Mesenchymal stem cell (in vitro differentiated cells and primary cell): ENCODE measurements around the gene GRP.
"Not testable (repeated sequence)": the region's sequence is repeated elsewhere in the genome, so short reads cannot be mapped to it uniquely, and the experiment has no call there.

Experiments
- DNase-seq: peaks from one replicate; pipeline ENCODE4 v3.0.0-alpha.2; 2013
- H2AFZ ChIP-seq: one replicate; pipeline ENCODE4 v1.6.1; 2013; ENCODE audit warnings: low read depth, mild to moderate bottlenecking, control low read depth, inconsistent platforms, low read length, moderate library complexity
- H2AK5ac ChIP-seq: 2 replicates; pipeline ENCODE4 v1.6.1; 2013; ENCODE audit warnings: low read length, moderate library complexity, mild to moderate bottlenecking, inconsistent platforms; ENCODE audit not compliant: severe bottlenecking
- H2BK120ac ChIP-seq: one replicate; pipeline ENCODE4 v1.6.1; 2013; ENCODE audit warnings: low read depth, mild to moderate bottlenecking, inconsistent platforms, low read length, moderate library complexity
- H2BK12ac ChIP-seq, 2 experiments: one replicate each; pipeline ENCODE4 v1.6.1; 2013; ENCODE audit warnings: inconsistent platforms in 2 of 2, low read length in 2 of 2, mild to moderate bottlenecking in 2 of 2, moderate library complexity in 2 of 2, control low read depth in 1 of 2
- H2BK15ac ChIP-seq: one replicate; pipeline ENCODE4 v1.6.1; 2013; ENCODE audit warnings: mild to moderate bottlenecking, low read depth, inconsistent platforms; ENCODE audit not compliant: poor library complexity, severe bottlenecking
- H2BK5ac ChIP-seq: 2 replicates; pipeline ENCODE4 v1.6.1; 2013; ENCODE audit warnings: low read depth, mild to moderate bottlenecking, low read length, control low read depth, inconsistent platforms; ENCODE audit not compliant: poor library complexity, severe bottlenecking
- H3K14ac ChIP-seq, 2 experiments: one replicate each; pipeline ENCODE4 v1.6.1; 2013; ENCODE audit warnings: inconsistent platforms in 2 of 2, low read length in 2 of 2, control low read depth in 1 of 2, mild to moderate bottlenecking in 1 of 2, moderate library complexity in 1 of 2
- H3K18ac ChIP-seq, 2 experiments: one replicate each; pipeline ENCODE4 v1.6.1; 2013; ENCODE audit warnings: inconsistent platforms in 2 of 2, low read length in 2 of 2, control low read depth in 1 of 2, low read depth in 1 of 2, mild to moderate bottlenecking in 1 of 2
- H3K23ac ChIP-seq, 2 experiments: one replicate each; pipeline ENCODE4 v1.6.1; 2013; ENCODE audit warnings: inconsistent platforms in 2 of 2, low read length in 2 of 2, mild to moderate bottlenecking in 2 of 2, moderate library complexity in 2 of 2, control low read depth in 1 of 2
- H3K27ac ChIP-seq: 2 replicates; pipeline ENCODE4 v1.5.1; 2013; ENCODE audit warnings: mild to moderate bottlenecking, moderate library complexity, low read length, control low read depth, inconsistent platforms; ENCODE audit not compliant: poor library complexity, severe bottlenecking
- H3K27me3 ChIP-seq, 2 experiments: 2 replicates each; pipeline versions ENCODE4 v1.6.1 to v1.7.0; 2013; ENCODE audit warnings: low read length in 2 of 2, mild to moderate bottlenecking in 2 of 2, moderate library complexity in 2 of 2, control low read depth in 1 of 2, inconsistent platforms in 1 of 2; ENCODE audit not compliant: control insufficient read depth in 1 of 2, insufficient read depth in 1 of 2
- H3K36me3 ChIP-seq, 2 experiments: 2 replicates each; pipeline versions ENCODE4 v1.6.1 to v1.7.0; 2013; ENCODE audit warnings: low read length in 2 of 2, control low read depth in 1 of 2, inconsistent platforms in 1 of 2, low read depth in 1 of 2, mild to moderate bottlenecking in 1 of 2; ENCODE audit not compliant: insufficient read depth in 2 of 2, control insufficient read depth in 1 of 2
- H3K4ac ChIP-seq, 2 experiments: one replicate each; pipeline ENCODE4 v1.6.1; 2013; ENCODE audit warnings: inconsistent platforms in 2 of 2, low read length in 2 of 2, mild to moderate bottlenecking in 2 of 2, moderate library complexity in 2 of 2, control low read depth in 1 of 2, low read depth in 1 of 2
- H3K4me1 ChIP-seq: 2 replicates; pipeline ENCODE4 v1.6.1; 2013; ENCODE audit warnings: low read depth, low read length, control low read depth; ENCODE audit not compliant: control insufficient read depth, insufficient read depth
- H3K4me2 ChIP-seq: 2 replicates; pipeline ENCODE4 v1.6.1; 2013; ENCODE audit warnings: low read length, mild to moderate bottlenecking, inconsistent platforms; ENCODE audit not compliant: poor library complexity, severe bottlenecking
- H3K4me3 ChIP-seq, 2 experiments: 2 replicates each; pipeline versions ENCODE4 v1.5.1 to v1.7.0; 2013; ENCODE audit warnings: low read length in 2 of 2, mild to moderate bottlenecking in 2 of 2, control low read depth in 1 of 2, low read depth in 1 of 2; ENCODE audit not compliant: insufficient read depth in 1 of 2
- H3K79me1 ChIP-seq: replicated peaks from 2 replicates; pipeline ENCODE4 v1.6.1; 2013; ENCODE audit warnings: mild to moderate bottlenecking, control low read depth, low read length, inconsistent platforms; ENCODE audit not compliant: poor library complexity, severe bottlenecking
- H3K9ac ChIP-seq: 2 replicates; pipeline ENCODE4 v1.7.0; 2013; ENCODE audit warnings: mild to moderate bottlenecking, low read length, moderate library complexity
- H3K9me3 ChIP-seq: 2 replicates; pipeline ENCODE4 v1.7.0; 2013; ENCODE audit warnings: mild to moderate bottlenecking, low read length; ENCODE audit not compliant: control insufficient read depth
- H4K8ac ChIP-seq: one replicate; pipeline ENCODE4 v1.6.1; 2013; ENCODE audit warnings: inconsistent platforms, mild to moderate bottlenecking, low read length, moderate library complexity
- H4K91ac ChIP-seq: one replicate; pipeline ENCODE4 v1.6.1; 2013; ENCODE audit warnings: mild to moderate bottlenecking, low read length, inconsistent platforms
- WGBS: methylation state at CpG from one replicate; pipeline ENCODE4 v1.1.7; 2013; ENCODE audit warnings: mixed read lengths; 5-methylcytosine and 5-hydroxymethylcytosine counted together

GRP gene

DNA sequence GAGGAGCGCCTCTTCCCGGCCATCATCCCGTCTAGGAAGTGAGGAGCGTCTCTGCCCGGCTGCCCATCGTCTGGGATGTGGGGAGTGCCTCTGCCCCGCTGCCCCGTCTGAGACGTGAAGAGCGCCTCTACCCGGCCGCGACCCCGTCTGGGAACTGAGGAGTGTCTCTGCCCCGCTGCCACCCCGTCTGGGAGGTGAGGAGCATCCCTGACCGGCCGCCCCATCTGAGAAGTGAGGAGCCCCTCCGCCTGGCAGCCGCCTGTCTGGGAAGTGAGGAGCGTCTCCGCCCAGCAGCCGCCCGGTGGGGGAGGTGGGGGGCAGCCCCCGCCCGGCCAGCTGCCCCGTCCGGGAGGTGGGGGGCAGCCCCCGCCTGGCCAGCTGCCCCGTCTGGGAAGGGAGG is 35.5 kb downstream of the GRP start:
- not testable (repeated sequence) for H3K9ac ChIP-seq, H3K9me3 ChIP-seq, H2BK12ac ChIP-seq, H2BK15ac ChIP-seq, DNase-seq, H3K27ac ChIP-seq, H4K91ac ChIP-seq, H3K79me1 ChIP-seq, H2BK5ac ChIP-seq, H2AFZ ChIP-seq, H3K4me3 ChIP-seq, H3K4me1 ChIP-seq, H3K18ac ChIP-seq, H3K14ac ChIP-seq, H3K36me3 ChIP-seq, H2BK120ac ChIP-seq, H3K4me2 ChIP-seq, H3K4ac ChIP-seq, H2AK5ac ChIP-seq, H3K23ac ChIP-seq, H4K8ac ChIP-seq
- WGBS, result 92% methylated on average over 27 of the region's 30 CpGs
- peaks cover 3 to 35% of the 10 kb centered on the region in 2 experiments for H3K27me3 ChIP-seq

GRCh38 chr18:59261842-59262241 is 41.9 kb downstream of the GRP start:
- not testable (repeated sequence) for DNase-seq, H2AFZ ChIP-seq, H3K9ac ChIP-seq, H3K14ac ChIP-seq, H2AK5ac ChIP-seq, H3K4me3 ChIP-seq, H3K4me1 ChIP-seq, H3K36me3 ChIP-seq, H3K27ac ChIP-seq, H2BK12ac ChIP-seq, H4K8ac ChIP-seq, H3K4me2 ChIP-seq, H2BK120ac ChIP-seq, H3K23ac ChIP-seq, H4K91ac ChIP-seq, H3K9me3 ChIP-seq, H3K79me1 ChIP-seq, H2BK15ac ChIP-seq, H3K4ac ChIP-seq, H2BK5ac ChIP-seq, H3K18ac ChIP-seq
- WGBS, result no CpG with 5 or more reads among the region's 3 CpGs
- H3K27me3 ChIP-seq, result peaks cover 43 to 44% of the 10 kb centered on the region in 2 experiments

DNA sequence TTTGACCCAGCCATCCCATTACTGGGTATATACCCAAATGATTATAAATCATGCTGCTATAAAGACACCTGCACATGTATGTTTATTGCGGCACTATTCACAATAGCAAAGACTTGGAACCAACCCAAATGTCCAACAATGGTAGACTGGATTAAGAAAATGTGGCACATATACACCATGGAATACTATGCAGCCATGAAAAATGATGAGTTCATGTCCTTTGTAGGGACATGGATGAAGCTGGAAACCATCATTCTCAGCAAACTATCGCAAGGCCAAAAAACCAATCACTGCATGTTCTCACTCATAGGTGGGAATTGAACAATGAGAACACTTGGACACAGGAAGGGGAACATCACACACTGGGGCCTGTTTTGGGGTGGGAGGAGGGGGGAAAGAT is 42.3 kb downstream of the GRP start:
- not testable (repeated sequence) for H3K9ac ChIP-seq, H3K27ac ChIP-seq, H2BK120ac ChIP-seq, H3K23ac ChIP-seq, H3K79me1 ChIP-seq, H3K4me2 ChIP-seq, H3K18ac ChIP-seq, H3K14ac ChIP-seq, H2AFZ ChIP-seq, DNase-seq, H2BK15ac ChIP-seq, H3K4me1 ChIP-seq, H4K8ac ChIP-seq, H3K4ac ChIP-seq, H2AK5ac ChIP-seq, H3K9me3 ChIP-seq, H4K91ac ChIP-seq, H3K36me3 ChIP-seq, H2BK5ac ChIP-seq, H3K4me3 ChIP-seq, H2BK12ac ChIP-seq
- peaks cover 47 to 48% of the 10 kb centered on the region in 2 experiments for H3K27me3 ChIP-seq
- WGBS, result 70% methylated on average over 1 of the region's 2 CpGs

GRCh38 chr18:59263661-59264060 is 43.7 kb downstream of the GRP start:
- H3K9ac ChIP-seq, result no peak overlapping the region
- no peak overlapping the region for H3K18ac ChIP-seq
- H3K4me3 ChIP-seq, result no peak overlapping the region
- no peak overlapping the region for H4K91ac ChIP-seq
- H3K4ac ChIP-seq, result no peak overlapping the region
- WGBS, result 13% methylated on average over 13 of the region's 16 CpGs
- no peak overlapping the region for H2BK12ac ChIP-seq
- no peak overlapping the region for H2AFZ ChIP-seq
- no peak overlapping the region for H3K4me2 ChIP-seq
- H3K27ac ChIP-seq, result no peak overlapping the region
- H3K23ac ChIP-seq, result no peak overlapping the region
- H2BK120ac ChIP-seq, result no peak overlapping the region
- no peaks in the 10 kb centered on the region for H3K9me3 ChIP-seq
- H3K27me3 ChIP-seq, result peaks cover 61 to 63% of the 10 kb centered on the region in 2 experiments
- no peak overlapping the region for H3K14ac ChIP-seq
- H2BK5ac ChIP-seq, result no peak overlapping the region
- H2AK5ac ChIP-seq, result no peak overlapping the region
- H3K4me1 ChIP-seq, result peaks cover 10% of the 10 kb centered on the region
- H3K36me3 ChIP-seq, result no peaks in the 10 kb centered on the region
- no peak overlapping the region for H2BK15ac ChIP-seq
- no peak overlapping the region for H4K8ac ChIP-seq
- H3K79me1 ChIP-seq, result no peaks in the 10 kb centered on the region
- no peak for DNase-seq
